HK-2 (cell line): ENCODE results near the gene SMTNL1.
"Not testable (repeated sequence)": the region's sequence is repeated elsewhere in the genome, so short reads cannot be mapped to it uniquely, and the experiment has no call there.

Source experiments
- DNase-seq: peaks from one replicate; pipeline ENCODE4 v3.0.0-alpha.2; 2018; ENCODE audit not compliant: unreplicated experiment

SMTNL1 gene

GRCh38 chr11:57511741-57512430 is 25.5 kb upstream of the SMTNL1 start:
- no peak for DNase-seq

- no peak for DNase-seq
Measured at GRCh38 chr11:57512646-57513451, 24.5 kb upstream of the SMTNL1 start.

GRCh38 chr11:57513452-57513795 is 24.0 kb upstream of the SMTNL1 start:
- DNase-seq, result no peak

- no peak for DNase-seq
Measured at GRCh38 chr11:57513911-57514537, 23.4 kb upstream of the SMTNL1 start.

- DNase-seq, result peak; percentile 13
Measured at GRCh38 chr11:57514538-57515331, 22.7 kb upstream of the SMTNL1 start.

GRCh38 chr11:57515332-57516060 is 21.9 kb upstream of the SMTNL1 start, which contains the start of gene SLC43A1:
Gene SLC43A1, minus strand, starts transcription at chr11:57515702. Its CDS starts 1,591 bp downstream, at chr11:57514111.
- DNase-seq, result no peak

- DNase-seq, result no peak
Measured at GRCh38 chr11:57516061-57516443, 21.3 kb upstream of the SMTNL1 start.

GRCh38 chr11:57521116-57521515 is 16.3 kb upstream of the SMTNL1 start:
- no peak for DNase-seq

GRCh38 chr11:57523419-57523818 is 14.0 kb upstream of the SMTNL1 start:
- DNase-seq, result no peak

- peak; percentile 51 for DNase-seq
Measured at GRCh38 chr11:57527056-57527631, 10.3 kb upstream of the SMTNL1 start.

GRCh38 chr11:57529012-57529411 is 8.4 kb upstream of the SMTNL1 start:
- no peak for DNase-seq

- DNase-seq, result no peak
Measured at GRCh38 chr11:57530215-57530595, 7.2 kb upstream of the SMTNL1 start.

GRCh38 chr11:57530596-57531507 is 6.5 kb upstream of the SMTNL1 start, which contains the start of gene TIMM10:
Gene TIMM10, minus strand, starts transcription at chr11:57530754. Its CDS starts 565 bp downstream, at chr11:57530189.
- DNase-seq, result peak; percentile 89

GRCh38 chr11:57534449-57534848 is 2.9 kb upstream of the SMTNL1 start:
- not testable (repeated sequence) for DNase-seq

- DNase-seq, result no peak
Measured at GRCh38 chr11:57539342-57539741, 1.9 kb downstream of the SMTNL1 start.

GRCh38 chr11:57541169-57541568 is 3.8 kb downstream of the SMTNL1 start:
- DNase-seq, result no peak

- DNase-seq, result no peak
Measured at GRCh38 chr11:57542582-57542981, 5.2 kb downstream of the SMTNL1 start.

- no peak for DNase-seq
Measured at GRCh38 chr11:57543593-57543992, 6.2 kb downstream of the SMTNL1 start.

GRCh38 chr11:57544566-57544965 is 7.2 kb downstream of the SMTNL1 start:
- DNase-seq, result no peak

GRCh38 chr11:57545883-57546282 is 8.5 kb downstream of the SMTNL1 start:
- no peak for DNase-seq
